Measurements from ENCODE around the gene ID3.

DNA sequence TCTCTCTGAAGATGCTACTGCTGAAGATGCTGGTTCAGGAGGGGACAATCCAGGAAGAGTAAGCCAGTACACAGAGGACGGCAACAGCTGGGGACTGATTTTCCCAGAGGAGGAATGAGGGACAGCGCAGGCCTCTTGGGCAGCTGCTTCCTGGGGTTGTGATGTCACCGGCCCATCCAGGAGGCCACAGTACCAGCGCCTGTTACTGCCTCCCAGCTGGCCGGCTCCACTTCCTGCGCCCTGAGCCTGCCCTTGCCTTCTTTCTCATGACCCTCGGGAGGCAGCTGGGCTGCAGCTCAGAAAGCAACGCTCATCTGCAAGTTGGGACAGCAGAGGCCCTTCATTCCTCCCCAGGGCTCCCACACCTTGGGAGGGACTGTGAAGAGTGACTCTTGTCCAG, 21.9 kb upstream of the ID3 start:
- TF ChIP-seq, protein P1, sequence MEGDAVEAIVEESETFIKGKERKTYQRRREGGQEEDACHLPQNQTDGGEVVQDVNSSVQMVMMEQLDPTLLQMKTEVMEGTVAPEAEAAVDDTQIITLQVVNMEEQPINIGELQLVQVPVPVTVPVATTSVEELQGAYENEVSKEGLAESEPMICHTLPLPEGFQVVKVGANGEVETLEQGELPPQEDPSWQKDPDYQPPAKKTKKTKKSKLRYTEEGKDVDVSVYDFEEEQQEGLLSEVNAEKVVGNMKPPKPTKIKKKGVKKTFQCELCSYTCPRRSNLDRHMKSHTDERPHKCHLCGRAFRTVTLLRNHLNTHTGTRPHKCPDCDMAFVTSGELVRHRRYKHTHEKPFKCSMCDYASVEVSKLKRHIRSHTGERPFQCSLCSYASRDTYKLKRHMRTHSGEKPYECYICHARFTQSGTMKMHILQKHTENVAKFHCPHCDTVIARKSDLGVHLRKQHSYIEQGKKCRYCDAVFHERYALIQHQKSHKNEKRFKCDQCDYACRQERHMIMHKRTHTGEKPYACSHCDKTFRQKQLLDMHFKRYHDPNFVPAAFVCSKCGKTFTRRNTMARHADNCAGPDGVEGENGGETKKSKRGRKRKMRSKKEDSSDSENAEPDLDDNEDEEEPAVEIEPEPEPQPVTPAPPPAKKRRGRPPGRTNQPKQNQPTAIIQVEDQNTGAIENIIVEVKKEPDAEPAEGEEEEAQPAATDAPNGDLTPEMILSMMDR (IDR thresholded peaks at IDR 0.05): no peak
- TF ChIP-seq POLR2A (IDR thresholded peaks at IDR 0.05): no peak
